Stimulated activated memory B cell treated with anti-CD40 and anti-IgM and Interleukin-4, amounts not matched to agents 10 μg/mL and 1 μg/mL and 100 μg/mL, for 72 hours (primary cell): Measurements from ENCODE around the gene AMBP.

Source experiments
- ATAC-seq: fragments of 150-1000 bp; cut with Tn5 transposase; 2 replicates; pipeline ENCODE4 v1.10.0; 2021
- H3K27ac Mint-ChIP-seq: one replicate; pipeline ENCODE4 v1.8.0; 2022; ENCODE audit warnings: mild to moderate bottlenecking, mixed read lengths
- H3K27me3 Mint-ChIP-seq: one replicate; pipeline ENCODE4 v1.8.0; 2022; ENCODE audit warnings: mixed read lengths
- H3K36me3 Mint-ChIP-seq: one replicate; pipeline ENCODE4 v1.8.0; 2022; ENCODE audit warnings: mixed read lengths
- H3K4me1 Mint-ChIP-seq: one replicate; pipeline ENCODE4 v1.8.0; 2022; ENCODE audit warnings: mixed read lengths
- H3K4me3 Mint-ChIP-seq: one replicate; pipeline ENCODE4 v1.8.0; 2022; ENCODE audit warnings: mild to moderate bottlenecking, moderate library complexity, mixed read lengths
- H3K9me3 Mint-ChIP-seq: one replicate; pipeline ENCODE4 v1.8.0; 2022; ENCODE audit warnings: mixed read lengths

AMBP gene

GRCh38 chr9:114076237-114077161 lies 1.6 kb downstream of the AMBP start:
- Mint-ChIP-seq H3K4me3 (no peak overlapping the region), H3K4me1 (no peaks in the 10 kb centered on the region), H3K27ac (no peak overlapping the region), H3K9me3 (peaks cover 3% of the 10 kb centered on the region), H3K27me3 (peaks cover 43% of the 10 kb centered on the region), H3K36me3 (no peaks in the 10 kb centered on the region)
- ATAC-seq, result no peak

DNA sequence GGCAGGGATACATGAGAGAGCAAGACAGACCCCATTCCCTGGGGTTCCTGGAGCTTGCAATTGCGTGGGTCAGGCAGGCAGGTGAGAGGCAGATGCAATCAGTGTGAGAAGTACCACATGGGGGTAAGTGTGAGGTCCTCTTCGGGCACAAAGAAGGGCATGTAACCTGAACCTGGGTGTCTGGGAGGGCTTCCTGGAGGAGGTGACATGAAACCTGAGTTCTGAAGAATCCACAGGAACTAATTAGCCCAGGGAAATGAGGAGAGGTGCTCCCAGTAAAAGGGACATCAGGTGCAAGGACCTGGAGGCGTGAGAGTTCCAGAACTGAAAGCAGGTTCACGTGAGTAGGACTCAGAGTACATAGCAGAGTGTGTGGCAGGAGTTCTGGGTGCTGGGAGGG lies 2.5 kb downstream of the AMBP start:
- H3K9me3 Mint-ChIP-seq, result peaks cover 3% of the 10 kb centered on the region
- H3K4me1 Mint-ChIP-seq, result no peaks in the 10 kb centered on the region
- H3K36me3 Mint-ChIP-seq, result no peaks in the 10 kb centered on the region
- ATAC-seq, result no peak
- H3K27me3 Mint-ChIP-seq, result peaks cover 37% of the 10 kb centered on the region
- no peak overlapping the region for H3K27ac Mint-ChIP-seq
- H3K4me3 Mint-ChIP-seq, result no peak overlapping the region

GRCh38 chr9:114072184-114073140 lies 5.6 kb downstream of the AMBP start:
- Mint-ChIP-seq H3K4me3 (no peak overlapping the region), H3K36me3 (no peaks in the 10 kb centered on the region), H3K27me3 (peaks cover 33% of the 10 kb centered on the region), H3K4me1 (no peaks in the 10 kb centered on the region), H3K9me3 (peaks cover 3% of the 10 kb centered on the region), H3K27ac (no peak overlapping the region)
- ATAC-seq, result no peak

- ATAC-seq, result no peak
- peaks cover 3% of the 10 kb centered on the region for H3K9me3 Mint-ChIP-seq
- no peak overlapping the region for H3K4me3 Mint-ChIP-seq
- no peaks in the 10 kb centered on the region for H3K36me3 Mint-ChIP-seq
- peaks cover 26% of the 10 kb centered on the region for H3K27me3 Mint-ChIP-seq
- no peaks in the 10 kb centered on the region for H3K4me1 Mint-ChIP-seq
- H3K27ac Mint-ChIP-seq, result no peak overlapping the region
These were observed 6.8 kb downstream of the AMBP start for GRCh38 chr9:114071197-114071795.

DNA sequence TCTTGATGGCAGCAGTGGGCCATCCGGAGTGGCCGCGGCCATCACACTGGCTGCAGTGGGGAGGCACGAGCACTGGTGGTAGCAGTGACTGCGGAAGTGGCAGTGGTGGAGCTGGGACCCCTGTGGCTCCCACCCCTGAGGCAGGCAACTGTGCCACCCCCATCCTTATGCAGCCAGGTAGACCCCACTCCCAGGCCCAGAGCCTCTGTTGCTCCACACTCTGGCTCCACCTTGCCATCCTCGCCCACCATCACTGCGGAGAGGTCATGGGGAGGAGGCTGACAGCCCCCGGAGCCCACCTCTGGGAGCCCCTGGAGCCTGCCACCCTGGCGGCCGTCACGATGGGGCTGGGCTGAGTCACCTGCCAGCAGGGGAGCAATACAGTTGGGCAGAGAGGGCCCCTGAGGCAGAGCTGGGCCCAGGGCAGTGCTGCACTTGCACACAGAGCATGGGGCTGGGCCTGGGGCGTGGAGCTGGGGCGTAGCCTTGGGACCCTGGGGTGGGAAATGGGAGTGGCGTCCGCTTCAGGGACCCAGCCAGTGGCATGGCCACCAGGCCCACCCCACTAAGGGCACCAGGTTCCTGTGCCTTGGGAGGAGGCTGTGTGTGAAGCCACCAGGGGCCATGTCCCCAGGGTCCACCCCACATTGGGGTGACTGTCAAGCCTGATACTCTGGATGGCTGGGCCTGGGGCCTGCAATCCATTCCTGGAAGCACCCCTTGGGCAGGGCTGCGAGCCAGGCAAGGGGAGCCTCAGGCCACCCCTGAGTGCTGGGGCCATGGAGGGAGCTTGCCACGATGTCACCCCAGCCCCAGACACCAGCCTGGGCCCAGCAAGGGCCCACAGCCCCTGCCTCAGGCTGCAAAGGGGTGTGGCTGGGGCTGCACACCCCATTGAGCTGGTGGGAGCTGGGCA lies 7.7 kb downstream of the AMBP start:
- Mint-ChIP-seq H3K27ac (no peak overlapping the region), H3K36me3 (no peaks in the 10 kb centered on the region), H3K4me3 (no peak overlapping the region), H3K9me3 (peaks cover 3% of the 10 kb centered on the region), H3K4me1 (no peaks in the 10 kb centered on the region), H3K27me3 (peaks cover 22% of the 10 kb centered on the region)
- ATAC-seq, result peak; percentile 17

- no peak for ATAC-seq
- Mint-ChIP-seq H3K36me3 (no peaks in the 10 kb centered on the region), H3K4me3 (no peak overlapping the region), H3K27me3 (peaks cover 17% of the 10 kb centered on the region), H3K9me3 (peaks cover 3% of the 10 kb centered on the region), H3K27ac (no peak overlapping the region), H3K4me1 (no peaks in the 10 kb centered on the region)
These were observed 8.5 kb downstream of the AMBP start for GRCh38 chr9:114069476-114070187.

GRCh38 chr9:114065304-114065703 lies 12.8 kb downstream of the AMBP start:
- no peaks in the 10 kb centered on the region for H3K4me1 Mint-ChIP-seq

GRCh38 chr9:114061830-114062474 lies 16.1 kb downstream of the AMBP start:
- Mint-ChIP-seq H3K27me3 (peaks cover 53% of the 10 kb centered on the region), H3K27ac (no peak overlapping the region), H3K4me1 (no peaks in the 10 kb centered on the region), H3K36me3 (no peaks in the 10 kb centered on the region), H3K4me3 (no peak overlapping the region), H3K9me3 (no peaks in the 10 kb centered on the region)
- ATAC-seq, result no peak

More at GRCh38 chr9:114065304-114065703, 12.8 kb downstream of the AMBP start:
- no peak for ATAC-seq
- Mint-ChIP-seq H3K9me3 (no peaks in the 10 kb centered on the region), H3K36me3 (no peaks in the 10 kb centered on the region), H3K27me3 (peaks cover 47% of the 10 kb centered on the region), H3K27ac (no peak overlapping the region), H3K4me3 (no peak overlapping the region)

GRCh38 chr9:114061292-114061691 lies 16.8 kb downstream of the AMBP start:
- no peak overlapping the region for H3K4me3 Mint-ChIP-seq
- ATAC-seq, result no peak
- H3K4me1 Mint-ChIP-seq, result no peaks in the 10 kb centered on the region
- H3K9me3 Mint-ChIP-seq, result no peaks in the 10 kb centered on the region
- peaks cover 49% of the 10 kb centered on the region for H3K27me3 Mint-ChIP-seq
- H3K27ac Mint-ChIP-seq, result no peak overlapping the region
- H3K36me3 Mint-ChIP-seq, result no peaks in the 10 kb centered on the region

- no peak for ATAC-seq
- Mint-ChIP-seq H3K27ac (no peak overlapping the region), H3K4me1 (no peaks in the 10 kb centered on the region), H3K4me3 (no peak overlapping the region), H3K36me3 (no peaks in the 10 kb centered on the region), H3K27me3 (peaks cover 44% of the 10 kb centered on the region), H3K9me3 (no peaks in the 10 kb centered on the region)
These were observed 17.4 kb downstream of the AMBP start for GRCh38 chr9:114060711-114061110.

- Mint-ChIP-seq H3K27ac (no peak overlapping the region), H3K4me3 (no peak overlapping the region), H3K27me3 (peaks cover 44% of the 10 kb centered on the region), H3K36me3 (no peaks in the 10 kb centered on the region), H3K4me1 (no peaks in the 10 kb centered on the region), H3K9me3 (no peaks in the 10 kb centered on the region)
- no peak for ATAC-seq
These were observed 18.0 kb downstream of the AMBP start for GRCh38 chr9:114060070-114060469.

DNA sequence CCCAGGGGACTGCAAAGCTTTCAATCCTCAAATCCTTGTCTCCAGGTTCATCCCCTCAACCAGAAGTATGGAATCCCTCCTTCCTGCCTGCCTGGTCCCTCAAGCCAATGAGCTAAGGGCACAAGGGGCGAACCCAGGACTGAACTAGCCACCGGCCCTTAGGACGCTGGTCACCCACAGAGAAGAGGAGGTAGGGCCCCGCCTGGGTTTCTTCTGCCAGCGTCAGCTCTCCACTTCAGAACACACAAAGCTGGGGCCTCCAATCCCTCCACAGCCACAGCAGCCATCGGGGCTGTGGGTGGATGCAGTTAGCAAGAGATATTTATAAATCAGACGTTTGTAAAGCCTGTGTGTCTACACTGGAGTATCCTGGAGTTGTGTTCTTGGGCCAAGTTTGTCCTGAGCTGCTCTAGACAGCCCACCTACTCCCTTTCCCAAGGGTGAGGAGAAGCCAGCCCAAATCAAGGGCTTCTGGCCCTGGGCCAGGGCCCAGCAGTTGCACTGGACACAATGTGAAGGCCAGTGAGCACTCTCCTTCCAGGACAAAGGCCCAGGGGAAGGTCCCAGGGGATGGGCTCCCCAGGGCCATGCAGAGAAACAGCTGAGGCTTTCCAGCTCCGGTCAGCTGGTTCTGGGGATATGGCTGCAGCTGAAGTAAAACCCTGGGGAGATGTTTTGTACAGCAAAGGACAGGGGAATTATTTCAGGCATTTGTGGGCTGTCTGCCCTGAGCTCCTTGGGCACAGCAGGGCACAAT lies 18.9 kb downstream of the AMBP start:
- Mint-ChIP-seq H3K27me3 (peaks cover 44% of the 10 kb centered on the region), H3K36me3 (no peaks in the 10 kb centered on the region), H3K27ac (no peak overlapping the region), H3K4me1 (no peaks in the 10 kb centered on the region), H3K4me3 (no peak overlapping the region), H3K9me3 (no peaks in the 10 kb centered on the region)
- ATAC-seq, result no peak

- no peak overlapping the region for H3K27ac Mint-ChIP-seq
- H3K9me3 Mint-ChIP-seq, result no peaks in the 10 kb centered on the region
- no peak overlapping the region for H3K4me3 Mint-ChIP-seq
- no peaks in the 10 kb centered on the region for H3K4me1 Mint-ChIP-seq
- no peaks in the 10 kb centered on the region for H3K36me3 Mint-ChIP-seq
- no peak for ATAC-seq
- H3K27me3 Mint-ChIP-seq, result peaks cover 40% of the 10 kb centered on the region
These were observed 19.4 kb downstream of the AMBP start for GRCh38 chr9:114058688-114059046.
